Panc1 (cell line): ENCODE measurements around the gene SLC9A4. TPM values are rescaled to one million over a fixed set of nuclear protein-coding genes. Genes with fewer than 3 reads are reported as not detected.

Source experiments
- ATAC-seq: fragments of 200-7000 bp; cut with Tn5 transposase; 2 replicates; pipeline ENCODE4 v1.9.1; 2020; ENCODE audit warnings: mild to moderate bottlenecking, moderate library complexity
- BruUV-seq: library from RNA; stranded (reverse); fragments of 400-500 nt; replicated peaks from 2 replicates; lab custom pipeline; 2021; lab: Mats Ljungman, UMichigan
- CTCF ChIA-PET: fragments of 300-600 bp; sonication (Branson Sonifier 250); formaldehyde crosslinking; loops from one replicate; lab custom pipeline; 2022; ENCODE audit warnings: antibody characterized with exemption; lab: Charles Lee
- POLR2A ChIA-PET: fragments of 300-600 bp; sonication (Branson Sonifier 250); formaldehyde crosslinking; loops from one replicate; lab custom pipeline; 2022; ENCODE audit warnings: antibody characterized with exemption; lab: Charles Lee
- DNase-seq: peaks from one replicate; pipeline ENCODE4 v3.0.0-alpha.2; 2010; ENCODE audit warnings: low read depth, low spot score
- H3K27ac ChIP-seq: 2 replicates; pipeline ENCODE4 v1.5.1; 2011; ENCODE audit warnings: mild to moderate bottlenecking, low read length, inconsistent platforms
- H3K27me3 ChIP-seq: fragments of 200-500 bp; sonication (Bioruptor generic); 2 replicates; pipeline ENCODE4 v1.6.0; 2014; ENCODE audit warnings: low read length, inconsistent platforms; ENCODE audit not compliant: control insufficient read depth, insufficient read depth
- H3K36me3 ChIP-seq: fragments of 200-500 bp; sonication (Bioruptor generic); 2 replicates; pipeline ENCODE4 v1.5.1; 2014; ENCODE audit warnings: inconsistent platforms, mild to moderate bottlenecking, low read length, moderate library complexity; ENCODE audit not compliant: control insufficient read depth, insufficient read depth
- H3K4me1 ChIP-seq: 2 replicates; pipeline ENCODE4 v1.5.1; 2011; ENCODE audit warnings: inconsistent platforms, mild to moderate bottlenecking, low read length, moderate library complexity; ENCODE audit not compliant: control insufficient read depth, insufficient read depth
- H3K4me3 ChIP-seq, 2 experiments: 2 replicates each; pipeline ENCODE4 v1.5.1; 2011 to 2012; ENCODE audit warnings: low read depth in 2 of 2, low read length in 2 of 2, mild to moderate bottlenecking in 2 of 2, inconsistent platforms in 1 of 2, moderate library complexity in 1 of 2
- H3K9me3 ChIP-seq: fragments of 200-500 bp; sonication (Bioruptor generic); 2 replicates; pipeline ENCODE4 v1.5.1; 2014; ENCODE audit warnings: low read depth, mild to moderate bottlenecking, inconsistent platforms, low read length, moderate library complexity; ENCODE audit not compliant: control insufficient read depth, insufficient read depth
- CTCF ChIP-seq: fragments of 450-650 bp; IDR thresholded peaks from 2 replicates; pipeline ENCODE4 v1.5.1; 2017; ENCODE audit warnings: mild to moderate bottlenecking
- POLR2AphosphoS5 ChIP-seq: IDR thresholded peaks from 2 replicates; pipeline ENCODE4 v1.6.1; 2012; ENCODE audit warnings: mild to moderate bottlenecking, low read depth, low read length, moderate library complexity
- SIN3A ChIP-seq: IDR thresholded peaks from 2 replicates; pipeline ENCODE4 v1.6.1; 2012; ENCODE audit warnings: low read depth, mild to moderate bottlenecking, low read length, moderate library complexity, borderline replicate concordance; ENCODE audit not compliant: insufficient read depth
- TCF7L2 ChIP-seq: IDR thresholded peaks from 2 replicates; pipeline ENCODE4 v1.6.1; 2011; ENCODE audit warnings: mild to moderate bottlenecking, low read depth, low read length, inconsistent platforms
- in situ Hi-C: cut with HindIII; loops from 2 replicates; pipeline ENCODE4 v1.10.0; 2016; ENCODE audit warnings: low sequenced_read_pairs, low pct_unique_long_range_greater_than_20kb
- intact Hi-C: fragments of 100-400 bp; cut with micrococcal nuclease; formaldehyde crosslinking; loops from one replicate; pipeline ENCODE4 v1.10.0; 2022; ENCODE audit not compliant: unreplicated experiment
- total RNA-seq: library from RNA; stranded (reverse); gene quantifications from one replicate; pipeline ENCODE4 v1.2.1, GENCODE V29; 2021; ENCODE audit not compliant: unreplicated experiment
- TF ChIP-seq, protein P1 (sequence below), 2 experiments: IDR thresholded peaks; 2 replicates each; pipeline ENCODE4 v1.6.1; 2011 to 2012; ENCODE audit warnings: low read depth in 2 of 2, control low read depth in 1 of 2, low read length in 1 of 2, mild to moderate bottlenecking in 1 of 2, moderate library complexity in 1 of 2; ENCODE audit not compliant: insufficient read depth in 1 of 2

Gene SLC9A4
- total RNA-seq, 1 experiment from 2014 or later: not detected

DNA sequence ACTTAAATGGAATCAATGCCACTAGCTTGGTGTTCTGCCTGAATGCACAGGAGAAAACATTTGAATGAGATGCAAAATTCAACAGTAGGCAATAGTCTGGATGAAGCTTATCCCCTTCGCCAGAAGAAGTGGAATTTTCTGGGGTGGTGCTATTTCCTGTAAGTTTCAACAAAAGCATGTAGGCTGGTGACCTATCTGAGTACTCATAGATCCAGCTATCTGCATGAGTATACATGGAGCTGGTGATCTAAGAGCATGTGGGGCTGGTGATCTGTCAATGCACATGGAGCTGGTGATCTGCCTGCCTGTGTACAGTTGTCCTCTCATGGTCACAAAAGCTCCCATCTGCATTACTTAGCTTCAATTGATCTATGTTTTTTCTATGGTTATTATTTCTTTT is 71.2 kb downstream of the SLC9A4 start:
- ChIA-PET CTCF (no interaction called here), POLR2A (no interaction called here)
- no TSS peak for BruUV-seq
- ATAC-seq: no peak
- Histone ChIP-seq H3K27ac (no peak overlapping the region), H3K4me1 (no peaks in the 10 kb centered on the region), H3K9me3 (peaks cover 4% of the 10 kb centered on the region; the same call in 1 of the 2 replicates), H3K27me3 (no peaks in the 10 kb centered on the region; the same call in 1 of the 2 replicates), H3K36me3 (no peaks in the 10 kb centered on the region), H3K4me3 (no peak overlapping the region)
- in situ Hi-C loops: no loop called here
- TF ChIP-seq CTCF: no peak
- TF ChIP-seq SIN3A: no peak
- no peak for TF ChIP-seq TCF7L2
- TF ChIP-seq, protein P1, sequence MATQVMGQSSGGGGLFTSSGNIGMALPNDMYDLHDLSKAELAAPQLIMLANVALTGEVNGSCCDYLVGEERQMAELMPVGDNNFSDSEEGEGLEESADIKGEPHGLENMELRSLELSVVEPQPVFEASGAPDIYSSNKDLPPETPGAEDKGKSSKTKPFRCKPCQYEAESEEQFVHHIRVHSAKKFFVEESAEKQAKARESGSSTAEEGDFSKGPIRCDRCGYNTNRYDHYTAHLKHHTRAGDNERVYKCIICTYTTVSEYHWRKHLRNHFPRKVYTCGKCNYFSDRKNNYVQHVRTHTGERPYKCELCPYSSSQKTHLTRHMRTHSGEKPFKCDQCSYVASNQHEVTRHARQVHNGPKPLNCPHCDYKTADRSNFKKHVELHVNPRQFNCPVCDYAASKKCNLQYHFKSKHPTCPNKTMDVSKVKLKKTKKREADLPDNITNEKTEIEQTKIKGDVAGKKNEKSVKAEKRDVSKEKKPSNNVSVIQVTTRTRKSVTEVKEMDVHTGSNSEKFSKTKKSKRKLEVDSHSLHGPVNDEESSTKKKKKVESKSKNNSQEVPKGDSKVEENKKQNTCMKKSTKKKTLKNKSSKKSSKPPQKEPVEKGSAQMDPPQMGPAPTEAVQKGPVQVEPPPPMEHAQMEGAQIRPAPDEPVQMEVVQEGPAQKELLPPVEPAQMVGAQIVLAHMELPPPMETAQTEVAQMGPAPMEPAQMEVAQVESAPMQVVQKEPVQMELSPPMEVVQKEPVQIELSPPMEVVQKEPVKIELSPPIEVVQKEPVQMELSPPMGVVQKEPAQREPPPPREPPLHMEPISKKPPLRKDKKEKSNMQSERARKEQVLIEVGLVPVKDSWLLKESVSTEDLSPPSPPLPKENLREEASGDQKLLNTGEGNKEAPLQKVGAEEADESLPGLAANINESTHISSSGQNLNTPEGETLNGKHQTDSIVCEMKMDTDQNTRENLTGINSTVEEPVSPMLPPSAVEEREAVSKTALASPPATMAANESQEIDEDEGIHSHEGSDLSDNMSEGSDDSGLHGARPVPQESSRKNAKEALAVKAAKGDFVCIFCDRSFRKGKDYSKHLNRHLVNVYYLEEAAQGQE (IDR thresholded peaks at IDR 0.05; ENCODE audit: insufficient read depth in 1 of 2, low read depth in 2 of 2, low read length in 1 of 2): no peak
- no peak for TF ChIP-seq POLR2AphosphoS5
- intact Hi-C loops: no loop called here
- DNase-seq: no peak

DNA sequence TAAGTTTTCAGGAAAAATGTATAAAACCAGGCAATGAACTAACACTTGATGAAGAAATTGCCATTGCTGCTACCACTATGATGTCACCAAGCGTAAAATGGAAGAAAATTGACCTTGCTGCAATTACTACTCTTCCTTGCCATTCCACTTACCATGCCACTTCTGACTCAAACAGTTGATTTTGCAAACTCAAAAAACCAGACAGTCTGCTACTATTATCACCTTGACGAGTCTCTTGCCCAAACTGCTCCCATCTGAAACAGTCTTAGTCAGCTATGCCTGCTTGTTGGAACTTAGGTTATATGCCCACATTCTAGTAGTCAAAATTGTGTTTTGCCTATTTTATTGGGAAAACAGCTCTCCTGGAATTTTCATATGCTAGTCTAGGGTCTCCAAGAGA is 74.4 kb downstream of the SLC9A4 start:
- no peak overlapping the region for H3K4me3 ChIP-seq
- intact Hi-C loops: no loop called here
- BruUV-seq: no TSS peak

More for the DNA sequence above, 74.4 kb downstream of the SLC9A4 start:
- TF ChIP-seq CTCF (no peak), TCF7L2 (no peak), SIN3A (no peak), POLR2AphosphoS5 (no peak)
- TF ChIP-seq, protein P1 (IDR thresholded peaks at IDR 0.05; ENCODE audit: insufficient read depth in 1 of 2, low read depth in 2 of 2, low read length in 1 of 2): no peak
- Histone ChIP-seq H3K27ac (no peak overlapping the region), H3K36me3 (no peaks in the 10 kb centered on the region), H3K4me1 (no peaks in the 10 kb centered on the region), H3K9me3 (peaks cover 8% of the 10 kb centered on the region; the same call in 1 of the 2 replicates), H3K27me3 (no peaks in the 10 kb centered on the region)
- POLR2A ChIA-PET: no interaction called here
- in situ Hi-C loops: no loop called here
- no peak for ATAC-seq
- CTCF ChIA-PET: no interaction called here
- no peak for DNase-seq
